Sigmoid colon (tissue), 7 donors: ENCODE data around the gene SHC3. TPM values are rescaled to one million over a fixed set of nuclear protein-coding genes. Genes with fewer than 3 reads are reported as not detected.

Experiments used
- DNase-seq: peaks from one replicate; pipeline ENCODE4 v3.0.0-alpha.2; 2019
- H3K27ac ChIP-seq, 4 donors: fragments of 200-600 bp; sonication (generic); one replicate each; pipeline ENCODE4 v1.5.1; 2016 to 2019; ENCODE audit warnings: mild to moderate bottlenecking in 1 of 4
- H3K27me3 ChIP-seq, 3 donors: fragments of 200-600 bp; sonication (generic); one replicate each; pipeline ENCODE4 v1.5.1; 2019; ENCODE audit warnings: mild to moderate bottlenecking in 1 of 3
- H3K36me3 ChIP-seq, 4 donors: fragments of 200-600 bp; sonication (generic); one replicate each; pipeline ENCODE4 v1.5.1; 2016 to 2019
- H3K4me1 ChIP-seq, 4 donors: fragments of 200-600 bp; sonication (generic); one replicate each; pipeline ENCODE4 v1.5.1; 2017 to 2019
- H3K4me3 ChIP-seq, 4 donors: fragments of 200-600 bp; sonication (generic); one replicate each; pipeline ENCODE4 v1.5.1; 2017 to 2019; ENCODE audit warnings: mild to moderate bottlenecking in 2 of 4, moderate library complexity in 1 of 4
- H3K9me3 ChIP-seq, 4 donors: fragments of 200-600 bp in 3 of 4; sonication (generic) in 3 of 4; one replicate each; pipeline versions ENCODE4 v1.5.1 to v1.6.1; 2013 to 2019
- CTCF ChIP-seq, 4 experiments: fragments of 450-650 bp in 3 of 4; fragments of 200-600 bp in 1 of 4; IDR thresholded peaks; one replicate each; pipeline ENCODE4 v1.5.1; 2016 to 2019; ENCODE audit warnings: antibody characterized with exemption in 4 of 4, mild to moderate bottlenecking in 3 of 4, moderate library complexity in 2 of 4
- EP300 ChIP-seq, 4 donors: sonication (generic); formaldehyde crosslinking; IDR thresholded peaks; one replicate each; pipeline ENCODE4 v1.6.1; 2017; ENCODE audit warnings: antibody characterized with exemption in 4 of 4
- POLR2A ChIP-seq, 2 donors: fragments of 450-650 bp; IDR thresholded peaks; one replicate each; pipeline ENCODE4 v1.6.1; 2016; ENCODE audit warnings: antibody characterized with exemption in 2 of 2, mild to moderate bottlenecking in 2 of 2, moderate library complexity in 2 of 2
- POLR2AphosphoS5 ChIP-seq, 4 donors: sonication (generic); formaldehyde crosslinking; IDR thresholded peaks; one replicate each; pipeline ENCODE4 v1.6.1; 2017; ENCODE audit warnings: antibody characterized with exemption in 4 of 4
- WGBS, 2 donors: extraction: QIAGEN DNeasy Blood & Tissue Kit; methylation state at CpG; one replicate each; pipeline ENCODE4 v1.1.7; 2013; 5-methylcytosine and 5-hydroxymethylcytosine counted together
- intact Hi-C: fragments of 100-400 bp; cut with DNase I; formaldehyde crosslinking; loops from one replicate; pipeline ENCODE4 v1.15.1; 2023
- polyA plus RNA-seq, 3 donors: library from polyadenylated mRNA; stranded (reverse); fragments of 200-250 nt; gene quantifications; one replicate each; pipeline ENCODE4 v1.2.3, GENCODE V29; 2013
- total RNA-seq, 4 donors: library from RNA; depleted of rRNA; stranded (reverse); fragments of >200 nt; gene quantifications; one replicate each; pipeline ENCODE4 v1.1.0, GENCODE V29; 2016
- donor health status: healthy with polysubstance abuse.
- donor health status: Bipolar disorder and iron deficiency.
- donor health status: healthy.

The SHC3 gene
- total and polyA plus RNA-seq, 7 donors, result 0.32 to 14.7 (median 2.1) TPM; not detected in 1

- Histone ChIP-seq H3K4me1 (peaks cover 0 to 21% (median 11%) of the 10 kb centered on the region in 4 donors), H3K36me3 (no peaks in the 10 kb centered on the region), H3K27ac (peak overlapping the region in 1 of 4 donors; percentile 64), H3K4me3 (no peak overlapping the region), H3K9me3 (no peaks in the 10 kb centered on the region), H3K27me3 (no peaks in the 10 kb centered on the region)
- intact Hi-C loops, result no loop called here
- DNase-seq, result no peak
- TF ChIP-seq CTCF (IDR thresholded peaks at IDR 0.05) (no peak), POLR2A (IDR thresholded peaks at IDR 0.05) (no peak), EP300 (IDR thresholded peaks at IDR 0.05) (no peak), POLR2AphosphoS5 (IDR thresholded peaks at IDR 0.05) (no peak)
- WGBS, 2 donors, result 81 to 92% methylated on average over 2 of the region's 2 CpGs
Observed at GRCh38 chr9:88979791-88980190, 198.8 kb downstream of the SHC3 start.

GRCh38 chr9:88979021-88979420, 199.6 kb downstream of the SHC3 start:
- 91 to 93% methylated on average over 2 of the region's 2 CpGs for WGBS, 2 donors
- H3K4me1 ChIP-seq, result peaks cover 0 to 21% (median 11%) of the 10 kb centered on the region in 4 donors
- DNase-seq, result no peak
- intact Hi-C loops, result no loop called here
- TF ChIP-seq POLR2A (IDR thresholded peaks at IDR 0.05), result no peak
- no peak for TF ChIP-seq CTCF (IDR thresholded peaks at IDR 0.05)
- no peak for TF ChIP-seq POLR2AphosphoS5 (IDR thresholded peaks at IDR 0.05)
- no peak for TF ChIP-seq EP300 (IDR thresholded peaks at IDR 0.05)
- peak overlapping the region in 1 of 4 donors; percentile 64 for H3K27ac ChIP-seq
- no peaks in the 10 kb centered on the region for H3K36me3 ChIP-seq
- H3K9me3 ChIP-seq, result no peaks in the 10 kb centered on the region
- no peaks in the 10 kb centered on the region for H3K27me3 ChIP-seq
- H3K4me3 ChIP-seq, result no peak overlapping the region

- no peak for TF ChIP-seq CTCF (IDR thresholded peaks at IDR 0.05)
- no peak for TF ChIP-seq POLR2AphosphoS5 (IDR thresholded peaks at IDR 0.05)
- no peak for TF ChIP-seq EP300 (IDR thresholded peaks at IDR 0.05)
- TF ChIP-seq POLR2A (IDR thresholded peaks at IDR 0.05), result no peak
- DNase-seq, result no peak
- H3K36me3 ChIP-seq, result no peaks in the 10 kb centered on the region
- WGBS, 2 donors, result 45 to 66% methylated on average over 5 of the region's 5 CpGs
- no peaks in the 10 kb centered on the region for H3K27me3 ChIP-seq
- H3K4me3 ChIP-seq, result no peak overlapping the region
- no peaks in the 10 kb centered on the region for H3K9me3 ChIP-seq
- peaks cover 0 to 21% (median 11%) of the 10 kb centered on the region in 4 donors for H3K4me1 ChIP-seq
- intact Hi-C loops, result no loop called here
- H3K27ac ChIP-seq, result peak overlapping the region in 1 of 4 donors; percentile 64
Observed at GRCh38 chr9:88978034-88978433, 200.6 kb downstream of the SHC3 start.

- intact Hi-C loops, result no loop called here
- Histone ChIP-seq H3K4me3 (no peak overlapping the region), H3K27me3 (no peaks in the 10 kb centered on the region), H3K9me3 (no peaks in the 10 kb centered on the region), H3K4me1 (peaks cover 0 to 21% (median 11%) of the 10 kb centered on the region in 4 donors), H3K27ac (no peak overlapping the region), H3K36me3 (no peaks in the 10 kb centered on the region)
- DNase-seq, result no peak
- TF ChIP-seq POLR2A (IDR thresholded peaks at IDR 0.05), result no peak
- TF ChIP-seq EP300 (IDR thresholded peaks at IDR 0.05), result no peak
- TF ChIP-seq CTCF (IDR thresholded peaks at IDR 0.05), result no peak
- no peak for TF ChIP-seq POLR2AphosphoS5 (IDR thresholded peaks at IDR 0.05)
- 70 to 87% methylated on average over 5 of the region's 5 CpGs for WGBS, 2 donors
Observed at GRCh38 chr9:88976890-88977257, 201.7 kb downstream of the SHC3 start.
